SK-N-SH treated with all-trans-retinoic acid at 6 μM for 48 hours (cell line): ENCODE results near the gene CACNA1H.

ENCODE experiments used
- ARNTL ChIP-seq: fragments of 450-650 bp; formaldehyde crosslinking; IDR thresholded peaks from 2 replicates; pipeline ENCODE4 v1.5.0; 2020; ENCODE audit warnings: low read depth, mild to moderate bottlenecking, moderate library complexity, borderline replicate concordance
- CSDC2 ChIP-seq: fragments of 250-450 bp; sonication (Bioruptor Pico); IDR thresholded peaks from 2 replicates; pipeline ENCODE4 v1.5.0; 2020; ENCODE audit warnings: mild to moderate bottlenecking, moderate library complexity
- ESRRG ChIP-seq: fragments of 250-450 bp; sonication (Bioruptor Pico); IDR thresholded peaks from 2 replicates; pipeline ENCODE4 v1.6.1; 2021; ENCODE audit warnings: mild to moderate bottlenecking
- ISL1 ChIP-seq: fragments of 250-450 bp; sonication (Bioruptor Pico); IDR thresholded peaks from 2 replicates; pipeline ENCODE4 v2.1.2; 2022; ENCODE audit warnings: mild to moderate bottlenecking, moderate library complexity
- OSR1 ChIP-seq: fragments of 250-450 bp; sonication (Bioruptor Pico); IDR thresholded peaks from 2 replicates; pipeline ENCODE4 v1.8.0; 2022; ENCODE audit warnings: moderate library complexity, mild to moderate bottlenecking, inconsistent platforms
- PATZ1 ChIP-seq: fragments of 250-450 bp; sonication (Bioruptor Pico); IDR thresholded peaks from 2 replicates; pipeline ENCODE4 v1.8.0; 2020; ENCODE audit warnings: mild to moderate bottlenecking, moderate library complexity, borderline replicate concordance
- POU6F1 ChIP-seq: fragments of 250-450 bp; sonication (Bioruptor Pico); IDR thresholded peaks from 2 replicates; pipeline ENCODE4 v1.8.0; 2021; ENCODE audit warnings: low read depth, mild to moderate bottlenecking, moderate library complexity, borderline replicate concordance
- RARB ChIP-seq: fragments of 250-450 bp; sonication (Bioruptor Pico); IDR thresholded peaks from 2 replicates; pipeline ENCODE4 v1.8.0; 2021; ENCODE audit warnings: mild to moderate bottlenecking, moderate library complexity
- SNAI2 ChIP-seq: fragments of 250-450 bp; sonication (Bioruptor Pico); IDR thresholded peaks from 2 replicates; pipeline ENCODE4 v1.5.0; 2020; ENCODE audit warnings: mild to moderate bottlenecking, moderate library complexity
- TSHZ2 ChIP-seq: fragments of 250-450 bp; sonication (Bioruptor Pico); IDR thresholded peaks from 2 replicates; pipeline ENCODE4 v1.5.0; 2020; ENCODE audit warnings: mild to moderate bottlenecking, moderate library complexity
- ZC3H10 ChIP-seq: fragments of 250-450 bp; sonication (Bioruptor Pico); IDR thresholded peaks from 2 replicates; pipeline ENCODE4 v1.5.1; 2021; ENCODE audit warnings: mild to moderate bottlenecking, moderate library complexity
- ZNF565 ChIP-seq: fragments of 450-650 bp; formaldehyde crosslinking; conservative IDR thresholded peaks from 2 replicates; pipeline ENCODE4 v1.5.0; 2020; ENCODE audit warnings: low read depth, mild to moderate bottlenecking, moderate library complexity
- TF ChIP-seq, protein P1 (sequence below): fragments of 250-450 bp; sonication (Bioruptor Pico); IDR thresholded peaks from 2 replicates; pipeline ENCODE4 v1.5.1; 2021; ENCODE audit warnings: mild to moderate bottlenecking, moderate library complexity

DNA sequence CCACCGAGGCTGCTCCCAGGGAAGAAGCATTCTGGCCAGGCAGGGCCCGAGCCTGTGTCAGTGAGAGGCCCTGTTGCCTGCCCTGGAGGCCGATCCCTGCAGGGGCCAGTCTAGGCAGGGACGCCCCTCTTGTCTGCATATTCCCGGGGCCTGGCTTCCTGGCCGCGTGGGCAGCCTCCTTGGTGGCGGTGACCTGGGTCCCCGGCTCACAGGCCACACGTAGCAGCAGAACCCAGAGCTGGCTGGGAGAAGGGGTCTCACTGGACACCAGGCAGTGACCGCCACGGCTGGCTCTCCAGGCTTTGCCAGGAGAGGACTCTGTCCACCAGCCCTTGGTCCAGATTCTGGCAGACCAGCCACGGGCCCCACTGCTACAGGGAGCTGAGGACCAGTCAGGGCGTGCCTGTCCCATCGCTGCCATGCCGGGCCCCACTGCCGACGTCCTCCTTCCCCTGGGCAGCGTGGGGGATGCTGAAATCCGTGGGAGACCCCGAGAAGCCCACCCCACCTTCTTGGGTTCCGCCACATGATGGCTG, 3.7 kb upstream of the CACNA1H start:
- TF ChIP-seq RARB (CRISPR knock-in tag), result no peak
- TF ChIP-seq POU6F1, result no peak
- TF ChIP-seq CSDC2 (CRISPR knock-in tag), result no peak
- no peak for TF ChIP-seq OSR1 (CRISPR knock-in tag)
- no peak for TF ChIP-seq ISL1 (CRISPR knock-in tag)
- no peak for TF ChIP-seq ZNF565
- TF ChIP-seq ARNTL, result no peak
- no peak for TF ChIP-seq TSHZ2
- no peak for TF ChIP-seq ESRRG
- TF ChIP-seq, protein P1, sequence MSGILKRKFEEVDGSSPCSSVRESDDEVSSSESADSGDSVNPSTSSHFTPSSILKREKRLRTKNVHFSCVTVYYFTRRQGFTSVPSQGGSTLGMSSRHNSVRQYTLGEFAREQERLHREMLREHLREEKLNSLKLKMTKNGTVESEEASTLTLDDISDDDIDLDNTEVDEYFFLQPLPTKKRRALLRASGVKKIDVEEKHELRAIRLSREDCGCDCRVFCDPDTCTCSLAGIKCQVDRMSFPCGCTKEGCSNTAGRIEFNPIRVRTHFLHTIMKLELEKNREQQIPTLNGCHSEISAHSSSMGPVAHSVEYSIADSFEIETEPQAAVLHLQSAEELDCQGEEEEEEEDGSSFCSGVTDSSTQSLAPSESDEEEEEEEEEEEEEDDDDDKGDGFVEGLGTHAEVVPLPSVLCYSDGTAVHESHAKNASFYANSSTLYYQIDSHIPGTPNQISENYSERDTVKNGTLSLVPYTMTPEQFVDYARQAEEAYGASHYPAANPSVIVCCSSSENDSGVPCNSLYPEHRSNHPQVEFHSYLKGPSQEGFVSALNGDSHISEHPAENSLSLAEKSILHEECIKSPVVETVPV (CRISPR knock-in tag), result no peak
- TF ChIP-seq SNAI2 (CRISPR knock-in tag), result no peak
- no peak for TF ChIP-seq ZC3H10 (CRISPR knock-in tag)
- TF ChIP-seq PATZ1 (CRISPR knock-in tag), result no peak
